OCI-LY1 (cell line): Measurements from ENCODE around the gene MGAT4C.

ENCODE experiments used
- H2AFZ ChIP-seq: fragments of 200-600 bp; sonication (generic), shearing (Covaris generic); 2 replicates; pipeline ENCODE4 v1.6.0; 2014; ENCODE audit warnings: antibody characterized with exemption, mild to moderate bottlenecking, low read length
- H3F3A ChIP-seq: fragments of 200-600 bp; sonication (generic), shearing (Covaris generic); 2 replicates; pipeline ENCODE4 v1.6.0; 2014; ENCODE audit warnings: mild to moderate bottlenecking, antibody characterized with exemption, low read length, moderate library complexity; ENCODE audit not compliant: insufficient read depth
- H3K27ac ChIP-seq: fragments of 200-600 bp; sonication (generic); 2 replicates; pipeline ENCODE4 v1.5.1; 2014; ENCODE audit warnings: low read length, mixed run types, mild to moderate bottlenecking, low read depth; ENCODE audit not compliant: poor library complexity, severe bottlenecking
- H3K27me3 ChIP-seq: fragments of 200-600 bp; sonication (generic); 2 replicates; pipeline ENCODE4 v1.6.0; 2014; ENCODE audit warnings: antibody characterized with exemption, mild to moderate bottlenecking, low read length, moderate library complexity; ENCODE audit not compliant: insufficient read depth
- H3K36me3 ChIP-seq: fragments of 200-600 bp; sonication (generic); 2 replicates; pipeline ENCODE4 v1.6.1; 2014; ENCODE audit warnings: mild to moderate bottlenecking, antibody characterized with exemption, low read length, moderate library complexity, mixed read lengths; ENCODE audit not compliant: insufficient read depth
- H3K4me1 ChIP-seq: fragments of 200-600 bp; sonication (generic); 2 replicates; pipeline ENCODE4 v1.5.1; 2014; ENCODE audit warnings: mild to moderate bottlenecking, low read length, moderate library complexity; ENCODE audit not compliant: insufficient read depth, severe bottlenecking
- H3K4me2 ChIP-seq: fragments of 200-600 bp; sonication (generic), shearing (Covaris generic); 2 replicates; pipeline ENCODE4 v1.6.1; 2014; ENCODE audit warnings: low read length
- H3K4me3 ChIP-seq: fragments of 200-600 bp; sonication (generic); 2 replicates; pipeline ENCODE4 v1.5.1; 2014; ENCODE audit warnings: low read length, low read depth, mild to moderate bottlenecking, mixed read lengths; ENCODE audit not compliant: poor library complexity, severe bottlenecking
- H3K79me2 ChIP-seq: fragments of 200-600 bp; shearing (Covaris generic); 2 replicates; pipeline ENCODE4 v1.6.1; 2016; ENCODE audit warnings: mixed run types, low read length, mixed read lengths; ENCODE audit not compliant: insufficient read depth
- H3K9ac ChIP-seq: fragments of 200-600 bp; sonication (generic), shearing (Covaris generic); 2 replicates; pipeline ENCODE4 v1.6.1; 2014; ENCODE audit warnings: mild to moderate bottlenecking, low read length, mixed read lengths
- H3K9me2 ChIP-seq: fragments of 200-600 bp; sonication (generic), shearing (Covaris generic); 2 replicates; pipeline ENCODE4 v1.6.1; 2014; ENCODE audit warnings: low read depth, mild to moderate bottlenecking, low read length, mixed read lengths
- H3K9me3 ChIP-seq: fragments of 200-600 bp; shearing (Covaris generic); 2 replicates; pipeline ENCODE4 v1.6.1; 2014; ENCODE audit warnings: low read length, mixed read lengths
- H4K20me1 ChIP-seq: fragments of 200-600 bp; sonication (generic), shearing (Covaris generic); 2 replicates; pipeline ENCODE4 v1.6.0; 2016; ENCODE audit warnings: mild to moderate bottlenecking, low read length; ENCODE audit not compliant: insufficient read depth
- CTCF ChIP-seq: fragments of 200-600 bp; sonication (generic), shearing (Covaris generic); IDR thresholded peaks from 2 replicates; pipeline ENCODE4 v1.5.1; 2017; ENCODE audit warnings: mild to moderate bottlenecking, antibody characterized with exemption, low read length, moderate library complexity, mixed read lengths
- EZH2 ChIP-seq: fragments of 200-600 bp; sonication (generic), shearing (Covaris generic); IDR thresholded peaks from 2 replicates; pipeline ENCODE4 v1.8.0; 2017; ENCODE audit warnings: borderline replicate concordance, mixed run types, mild to moderate bottlenecking, antibody characterized with exemption, low read length, moderate library complexity, mixed read lengths

Gene MGAT4C

GRCh38 chr12:86233126-86233525 is 23.1 kb downstream of the MGAT4C start:
- Histone ChIP-seq H3K4me1 (no peaks in the 10 kb centered on the region), H3K36me3 (no peaks in the 10 kb centered on the region), H2AFZ (no peak overlapping the region), H3F3A (no peaks in the 10 kb centered on the region), H4K20me1 (no peaks in the 10 kb centered on the region), H3K9me3 (no peaks in the 10 kb centered on the region), H3K4me2 (no peak overlapping the region), H3K9me2 (no peaks in the 10 kb centered on the region), H3K27ac (no peak overlapping the region), H3K4me3 (no peak overlapping the region), H3K79me2 (no peaks in the 10 kb centered on the region), H3K27me3 (no peaks in the 10 kb centered on the region), H3K9ac (no peak overlapping the region)
- TF ChIP-seq EZH2: no peak
- TF ChIP-seq CTCF: no peak

DNA sequence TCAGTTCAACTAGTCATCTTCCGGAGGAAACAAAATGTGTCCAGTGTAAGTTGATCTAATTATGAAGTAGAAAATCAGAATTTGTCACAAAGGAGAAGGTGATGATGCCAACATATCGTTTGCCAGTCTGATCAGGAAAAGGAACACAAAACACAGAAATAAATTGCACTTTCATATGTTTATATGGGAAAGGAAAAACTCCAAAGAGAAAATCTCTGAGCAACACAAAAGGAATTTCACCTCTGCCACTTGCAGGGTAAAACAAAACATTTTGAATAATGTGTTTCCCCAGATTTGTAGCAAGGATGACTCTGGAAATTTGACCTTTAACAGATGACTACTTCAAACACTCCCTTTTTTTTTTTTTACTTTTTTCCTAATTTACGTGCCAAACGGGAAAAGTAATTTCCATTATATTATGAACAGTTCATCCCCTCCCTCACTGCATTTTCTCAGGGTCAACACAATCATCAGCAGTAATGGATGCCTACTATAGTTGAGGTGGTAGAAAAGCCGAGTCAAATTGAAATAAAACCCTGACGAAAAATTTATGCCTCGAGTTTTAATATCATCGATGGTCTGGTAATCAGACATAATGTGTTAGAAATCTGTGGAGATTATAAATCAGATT is 25.6 kb downstream of the MGAT4C start:
- Histone ChIP-seq H2AFZ (no peak overlapping the region), H3K9me3 (no peaks in the 10 kb centered on the region), H3K4me2 (no peak overlapping the region), H3K4me1 (no peaks in the 10 kb centered on the region), H3K27me3 (no peaks in the 10 kb centered on the region), H3K4me3 (no peak overlapping the region), H4K20me1 (no peaks in the 10 kb centered on the region), H3K9me2 (no peaks in the 10 kb centered on the region), H3K79me2 (no peaks in the 10 kb centered on the region), H3K27ac (no peak overlapping the region), H3F3A (no peaks in the 10 kb centered on the region), H3K9ac (no peak overlapping the region), H3K36me3 (no peaks in the 10 kb centered on the region)
- TF ChIP-seq CTCF (no peak), EZH2 (no peak)

- TF ChIP-seq CTCF (no peak), EZH2 (no peak)
- H4K20me1 ChIP-seq: no peaks in the 10 kb centered on the region
- no peaks in the 10 kb centered on the region for H3K4me1 ChIP-seq
- no peak overlapping the region for H3K4me3 ChIP-seq
- no peaks in the 10 kb centered on the region for H3K27me3 ChIP-seq
- no peaks in the 10 kb centered on the region for H3K36me3 ChIP-seq
- no peak overlapping the region for H3K9ac ChIP-seq
- no peaks in the 10 kb centered on the region for H3K9me2 ChIP-seq
- H3K9me3 ChIP-seq: no peaks in the 10 kb centered on the region
- no peaks in the 10 kb centered on the region for H3K79me2 ChIP-seq
- no peak overlapping the region for H3K4me2 ChIP-seq
- no peak overlapping the region for H2AFZ ChIP-seq
- no peaks in the 10 kb centered on the region for H3F3A ChIP-seq
- H3K27ac ChIP-seq: no peak overlapping the region
These were observed 26.4 kb downstream of the MGAT4C start for GRCh38 chr12:86229772-86230171.
